Measurements from ENCODE around the gene CHCT1.
A peak's percentile ranks its signal among the peaks of the same experiment; 100 is the strongest.
"Not testable (repeated sequence)": the region's sequence is repeated elsewhere in the genome, so short reads cannot be mapped to it uniquely, and the experiment has no call there.

The CHCT1 gene

DNA sequence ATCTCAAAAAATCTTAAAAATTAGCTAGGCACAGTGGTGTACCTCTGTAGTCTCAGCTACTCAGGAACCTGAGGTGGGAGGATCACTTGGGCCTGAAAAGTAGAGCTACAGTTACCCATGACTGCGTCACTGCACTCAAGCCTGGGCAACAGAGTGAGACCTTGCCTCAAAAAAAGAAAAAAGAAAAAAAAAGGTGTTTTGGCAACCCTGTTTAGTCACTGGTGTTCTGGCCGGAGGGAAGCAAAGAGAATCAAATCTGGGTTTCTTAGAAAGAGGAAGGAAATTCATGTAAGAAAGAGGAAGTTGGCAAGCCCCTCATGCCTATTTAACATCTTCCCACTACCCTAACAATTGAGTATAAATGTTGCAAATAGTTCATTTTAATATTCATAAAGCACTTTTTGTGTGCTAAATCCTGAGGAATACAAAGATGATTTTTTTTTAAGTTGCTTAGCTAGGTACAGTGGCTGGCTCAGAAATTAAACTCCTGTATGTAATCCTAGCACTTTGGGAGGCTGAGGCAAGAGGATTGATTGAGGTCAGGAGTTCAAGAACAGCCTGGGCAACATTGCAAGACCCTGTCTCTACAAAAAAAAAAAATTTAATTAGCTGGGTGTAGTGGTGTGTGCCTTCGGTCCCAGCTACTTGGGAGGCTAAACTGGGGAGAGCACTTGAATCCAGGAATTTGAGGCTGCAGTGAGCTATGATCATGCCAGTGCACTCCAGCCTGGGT, 23.9 kb upstream of the CHCT1 start:
- no peak for DNase-seq (ENCODE audit: low spot score)

DNA sequence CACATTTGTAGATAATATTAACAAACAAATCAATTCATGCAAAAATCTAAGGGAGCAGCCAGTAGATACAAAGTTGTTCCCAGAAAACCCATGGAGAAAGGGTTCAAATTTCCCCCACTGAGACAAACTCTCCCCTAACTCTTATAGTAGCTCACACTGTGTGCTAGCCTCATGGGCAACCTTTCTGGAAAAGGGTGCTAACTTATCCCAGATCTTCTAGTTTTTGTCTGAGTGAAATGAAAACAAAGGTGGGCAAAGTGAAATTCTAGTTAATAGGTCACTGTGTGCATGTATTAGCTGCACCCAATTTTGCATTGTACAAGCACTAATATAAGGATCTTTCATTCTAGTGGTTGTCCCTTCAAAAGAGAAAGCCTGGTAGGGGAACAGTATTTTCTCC, 20.5 kb upstream of the CHCT1 start:
- DNase-seq (ENCODE audit: low spot score) = no peak

DNA sequence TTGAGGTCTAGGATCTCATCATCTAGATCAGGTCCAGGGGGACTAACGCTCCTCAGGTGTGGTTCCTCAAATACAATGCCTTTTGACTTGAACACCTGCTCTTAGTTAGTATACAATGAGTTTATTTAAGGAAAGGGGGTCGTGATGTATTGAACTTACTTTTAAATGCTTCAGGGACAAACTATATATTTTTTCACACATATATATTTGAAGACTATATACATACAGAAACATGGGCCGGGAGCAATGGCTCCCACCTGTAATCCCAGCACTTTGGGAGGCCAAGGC, 18.8 kb upstream of the CHCT1 start:
- DNase-seq (ENCODE audit: low spot score) = no peak

DNA sequence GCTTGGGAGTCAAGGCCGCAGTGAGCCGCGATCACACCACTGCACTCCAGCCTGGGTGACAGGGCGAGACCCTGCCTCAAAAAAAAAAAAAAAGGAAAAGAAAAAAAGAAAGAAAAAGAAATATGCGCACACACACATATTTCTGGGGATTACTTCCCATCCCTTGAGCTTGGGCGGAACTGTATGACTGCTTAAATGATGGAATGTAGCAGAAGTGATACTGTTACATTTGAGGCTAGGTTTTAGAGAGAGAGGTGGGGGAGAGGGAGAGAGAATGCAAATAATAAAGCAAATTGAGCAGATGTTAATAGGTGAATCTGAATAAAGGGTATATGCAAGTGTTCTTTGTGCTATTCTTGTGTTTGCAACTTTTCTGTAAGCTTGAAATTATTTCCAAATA, 18.3 kb upstream of the CHCT1 start:
- DNase-seq (ENCODE audit: low spot score) = no peak

DNA sequence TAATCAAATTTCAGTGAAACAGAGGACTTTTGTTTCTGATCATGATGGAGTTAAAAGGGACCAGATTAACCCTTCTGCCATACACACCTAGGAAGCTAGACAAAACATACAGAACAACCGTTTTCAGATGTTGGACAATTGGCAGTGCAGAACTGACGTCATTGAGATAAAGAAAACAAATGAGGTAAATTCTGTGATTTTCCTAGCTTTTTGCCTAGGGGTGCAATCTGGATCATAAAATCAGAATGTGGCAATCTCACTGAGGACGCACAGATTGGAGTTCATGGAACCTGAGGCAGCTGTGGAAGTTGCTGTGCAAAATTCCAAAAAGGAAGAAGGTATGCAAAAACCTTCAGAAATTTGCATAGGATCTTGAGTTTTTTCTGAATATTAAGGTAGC, 15.4 kb upstream of the CHCT1 start:
- DNase-seq (ENCODE audit: low spot score) = no peak

DNA sequence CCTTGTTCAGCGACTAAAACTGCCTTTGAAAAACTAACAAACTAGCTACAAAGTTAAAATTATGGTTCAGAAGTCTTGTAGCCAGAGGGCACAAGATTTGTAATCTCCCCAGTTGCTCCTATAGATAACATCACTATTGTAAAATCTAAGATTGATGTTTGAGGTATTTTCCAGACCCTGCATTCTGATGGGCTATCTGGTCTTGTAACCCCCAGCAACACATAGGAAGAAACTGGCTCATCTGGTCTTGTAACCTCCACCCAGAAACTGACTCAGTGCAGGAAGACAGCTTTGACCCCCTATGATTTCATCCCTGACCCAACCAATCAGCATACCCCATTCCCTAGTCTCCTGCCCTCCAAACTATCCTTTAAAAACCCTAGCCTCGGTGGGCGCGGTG, 12.3 kb upstream of the CHCT1 start:
- DNase-seq (ENCODE audit: low spot score) = no peak

DNA sequence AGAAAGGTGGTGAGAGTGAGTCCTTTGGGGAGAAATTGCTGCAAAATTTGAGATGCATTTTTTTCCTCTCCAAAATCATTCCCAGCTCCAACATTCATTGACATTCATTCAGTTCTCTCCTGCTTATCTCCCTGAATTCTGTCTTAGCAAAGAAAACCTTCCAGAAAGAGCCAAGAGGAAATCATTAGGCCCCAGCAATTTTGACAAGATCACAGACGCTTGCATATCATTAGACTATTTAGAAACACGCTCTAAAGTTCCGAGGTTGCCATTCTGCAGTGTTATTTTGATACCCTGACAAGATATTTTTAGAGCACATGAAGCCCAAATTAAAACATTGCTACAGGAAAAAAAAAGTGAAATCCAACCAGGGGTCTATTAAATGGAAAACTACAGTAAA, 9.6 kb upstream of the CHCT1 start:
- DNase-seq (ENCODE audit: low spot score) = no peak

DNA sequence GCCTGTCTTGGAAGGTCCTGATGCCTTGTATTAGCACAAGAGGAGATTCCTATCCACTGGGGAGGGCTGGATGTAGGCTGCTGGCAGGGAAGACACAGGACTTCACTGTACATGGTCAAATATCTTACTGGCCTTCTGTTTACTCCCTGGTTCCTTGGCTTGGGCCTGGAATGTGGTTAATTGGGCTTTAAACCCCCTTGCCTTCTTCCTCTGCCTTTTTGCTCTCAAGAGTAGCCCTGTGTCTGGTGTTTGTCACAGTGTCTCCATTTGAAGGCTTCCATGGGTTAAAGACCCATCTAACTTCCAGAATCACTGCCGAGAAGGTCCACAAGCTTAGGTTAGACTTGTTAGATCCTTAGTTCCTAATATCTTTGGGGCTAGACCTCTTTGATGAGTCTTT, 7.1 kb upstream of the CHCT1 start:
- no peak for DNase-seq (ENCODE audit: low spot score)

DNA sequence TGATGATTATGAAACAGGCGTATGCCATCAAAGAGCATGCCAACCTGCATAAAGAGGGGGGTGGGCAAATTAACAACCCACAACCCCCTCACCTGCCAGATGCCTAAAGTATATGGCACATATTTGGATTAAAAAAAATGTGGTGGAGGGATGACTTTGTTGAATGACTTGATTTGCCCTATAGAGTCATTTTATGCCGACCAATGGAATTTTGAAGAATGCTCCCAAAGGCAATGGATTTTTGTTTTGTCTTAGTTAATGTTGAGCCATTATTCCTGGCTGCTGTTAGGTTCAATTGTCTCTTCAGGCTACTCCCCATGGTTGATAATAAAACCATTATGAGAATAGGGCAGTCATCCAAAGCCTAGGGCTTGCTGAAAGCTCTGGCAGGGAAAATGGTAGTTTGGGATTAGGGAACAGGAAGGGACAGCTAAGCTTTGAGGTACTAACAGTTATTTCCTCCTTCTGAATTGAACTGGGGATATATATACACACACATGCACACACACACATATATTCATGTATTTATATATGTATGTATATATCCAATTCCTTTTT, 5.8 kb upstream of the CHCT1 start:
- DNase-seq (ENCODE audit: low spot score) = peak; percentile 29

DNA sequence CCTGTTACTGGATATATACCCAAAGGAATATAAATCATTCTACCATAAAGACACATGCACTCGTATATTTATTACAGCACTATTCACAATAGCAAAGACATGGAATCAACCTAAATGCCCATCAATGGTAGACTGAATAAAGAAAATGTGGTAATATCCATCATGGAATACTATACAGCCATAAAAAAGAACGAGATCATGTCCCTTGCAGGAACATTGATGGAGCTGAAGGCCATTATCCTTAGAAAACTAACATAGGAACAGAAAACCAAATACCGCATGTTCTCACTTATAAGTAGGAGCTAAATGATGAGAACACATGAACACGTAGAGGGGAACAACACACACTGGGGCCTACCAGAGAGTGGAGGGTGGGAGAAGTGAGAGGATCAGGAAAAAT, 3.3 kb upstream of the CHCT1 start:
- not testable (repeated sequence) for DNase-seq (ENCODE audit: low spot score)

DNA sequence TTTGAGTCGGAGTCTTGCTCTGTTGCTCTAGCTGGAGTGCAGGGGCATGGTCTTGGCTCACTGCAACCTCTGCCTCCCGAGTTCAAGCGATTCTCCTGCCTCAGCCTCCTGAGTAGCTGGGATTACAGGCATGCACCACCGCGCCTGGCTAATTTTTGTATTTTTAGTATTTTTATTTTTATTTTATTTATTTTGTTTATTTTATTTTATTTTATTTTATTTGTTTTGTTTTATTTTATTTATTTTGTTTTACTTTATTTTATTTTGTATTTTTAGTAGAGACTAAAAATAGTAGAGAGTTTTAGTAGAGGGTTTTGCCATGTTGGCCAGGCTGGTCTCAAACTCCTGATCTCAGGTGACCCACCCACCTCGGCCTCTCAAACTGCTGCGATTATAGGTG, 2.4 kb upstream of the CHCT1 start:
- DNase-seq (ENCODE audit: low spot score) = not testable (repeated sequence)

DNA sequence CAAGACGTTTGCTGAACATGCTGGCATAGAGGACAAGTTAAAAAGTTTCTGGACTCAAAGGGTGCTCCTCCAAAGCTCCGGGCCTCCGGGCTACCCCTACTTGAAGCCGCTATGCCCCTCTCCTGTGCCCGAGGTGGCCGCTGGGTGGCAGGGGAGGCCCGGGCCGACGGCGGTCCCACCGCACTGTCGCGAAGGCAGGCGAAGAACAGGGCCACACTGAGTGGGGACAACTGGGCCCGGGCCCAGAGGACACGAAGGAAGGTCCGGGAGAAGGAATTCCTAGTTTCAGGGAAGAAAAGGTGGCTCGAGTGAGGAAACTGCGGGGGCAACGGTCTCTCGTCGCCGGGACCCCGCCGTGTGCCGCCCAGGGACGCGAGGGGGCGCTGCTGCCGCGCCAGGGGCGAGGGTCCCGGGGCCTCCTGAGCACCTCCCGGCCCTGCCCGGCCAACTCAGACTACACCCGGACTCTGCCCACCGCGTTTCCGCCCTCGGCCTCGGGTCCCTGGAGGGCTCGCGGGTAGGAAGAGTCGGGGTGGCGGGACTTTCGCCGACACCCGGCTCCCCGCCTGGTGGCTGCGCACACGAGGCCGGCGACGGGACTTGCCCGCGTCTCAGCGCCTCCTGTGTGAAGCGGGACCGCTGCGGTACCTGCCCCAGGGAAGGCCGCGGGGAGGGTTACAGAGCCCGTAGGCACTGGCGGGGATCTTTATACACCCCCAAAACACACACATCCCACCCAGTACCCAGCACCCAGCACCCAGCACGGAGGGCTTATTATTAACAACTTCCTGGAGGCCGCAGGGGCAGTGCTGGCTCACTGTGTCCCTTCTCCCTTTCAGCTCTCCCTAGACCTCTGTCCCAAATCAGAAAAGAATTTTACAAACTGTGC, 772 bp upstream of the CHCT1 start:
- DNase-seq (ENCODE audit: low spot score) = peak; percentile 91

DNA sequence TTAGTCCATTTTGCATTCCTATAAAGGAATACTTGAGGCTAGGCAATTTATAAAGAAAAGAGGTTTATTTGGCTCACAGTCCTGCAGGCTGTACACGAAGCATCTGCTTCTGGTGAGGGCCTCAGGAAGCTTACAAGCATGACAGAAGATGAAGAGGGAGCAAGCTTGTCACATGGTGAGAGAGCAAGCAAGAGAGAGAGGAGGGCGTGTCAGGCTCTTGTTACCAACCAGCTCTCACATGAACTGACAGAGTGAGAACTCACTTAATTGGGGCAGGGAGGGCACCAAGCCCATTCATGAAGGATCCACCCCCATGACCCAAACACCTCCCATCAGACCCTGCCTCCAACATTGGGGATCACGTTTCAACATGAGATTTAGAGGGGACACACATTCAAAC, 1.6 kb downstream of the CHCT1 start:
- no peak for DNase-seq (ENCODE audit: low spot score)

DNA sequence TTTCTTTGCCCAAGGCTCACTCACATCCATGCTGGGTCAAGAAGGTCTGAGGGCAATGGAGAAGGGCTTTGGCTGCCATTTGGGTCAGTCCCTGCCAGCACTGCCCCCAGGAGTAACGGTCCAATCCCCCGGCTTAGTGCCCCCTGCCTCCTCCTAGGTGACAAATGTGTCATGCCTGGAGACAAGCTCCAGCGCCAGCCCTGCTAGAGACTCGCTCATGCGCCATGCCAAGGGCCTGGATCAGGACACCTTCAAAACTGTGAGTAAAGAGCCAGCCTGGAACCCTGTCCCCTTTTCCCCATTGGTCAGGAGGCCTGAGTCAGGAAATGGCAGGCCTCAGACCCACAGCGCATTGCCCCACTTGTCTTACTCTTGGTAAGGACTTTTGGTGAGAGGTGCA, 3.3 kb downstream of the CHCT1 start:
- DNase-seq (ENCODE audit: low spot score) = no peak

DNA sequence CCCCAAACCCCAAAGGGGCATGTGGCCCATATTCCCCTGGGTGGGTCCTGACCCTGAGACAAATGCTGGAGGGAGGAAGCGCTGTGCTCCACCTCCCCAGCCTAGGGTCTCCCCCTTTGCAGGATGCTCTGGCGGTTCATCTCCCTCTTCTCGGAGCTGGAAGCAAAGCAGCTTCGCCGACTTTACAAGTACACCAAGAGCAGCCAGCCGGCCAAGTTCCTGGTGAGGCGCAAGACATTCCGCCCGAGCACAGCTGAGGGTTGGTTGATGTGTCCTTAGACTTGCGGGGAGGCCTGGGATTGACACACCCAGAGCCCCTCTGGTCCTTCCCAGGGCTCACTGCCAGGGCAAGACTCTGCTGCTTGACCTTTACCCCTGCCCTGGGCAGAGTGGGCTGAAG, 4.3 kb downstream of the CHCT1 start:
- DNase-seq (ENCODE audit: low spot score) = no peak

DNA sequence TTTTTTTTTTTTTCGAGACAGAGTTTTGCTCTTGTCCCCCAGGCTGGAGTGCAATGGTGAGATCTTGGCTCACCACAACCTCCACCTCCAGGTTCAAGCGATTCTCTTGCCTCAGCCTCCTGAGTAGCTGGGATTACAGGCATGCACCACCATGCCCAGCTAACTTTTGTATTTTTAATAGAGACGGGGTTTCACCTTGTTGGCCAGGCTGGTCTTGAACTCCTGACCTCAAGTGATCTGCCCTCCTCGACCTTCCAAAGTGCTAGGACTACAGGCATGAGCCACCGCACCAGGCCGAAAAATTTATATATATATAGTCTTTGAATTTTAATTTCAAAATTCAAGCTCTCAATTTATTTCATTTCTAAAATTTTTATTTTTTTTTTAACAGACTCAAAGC, 6.2 kb downstream of the CHCT1 start:
- DNase-seq (ENCODE audit: low spot score) = not testable (repeated sequence)

DNA sequence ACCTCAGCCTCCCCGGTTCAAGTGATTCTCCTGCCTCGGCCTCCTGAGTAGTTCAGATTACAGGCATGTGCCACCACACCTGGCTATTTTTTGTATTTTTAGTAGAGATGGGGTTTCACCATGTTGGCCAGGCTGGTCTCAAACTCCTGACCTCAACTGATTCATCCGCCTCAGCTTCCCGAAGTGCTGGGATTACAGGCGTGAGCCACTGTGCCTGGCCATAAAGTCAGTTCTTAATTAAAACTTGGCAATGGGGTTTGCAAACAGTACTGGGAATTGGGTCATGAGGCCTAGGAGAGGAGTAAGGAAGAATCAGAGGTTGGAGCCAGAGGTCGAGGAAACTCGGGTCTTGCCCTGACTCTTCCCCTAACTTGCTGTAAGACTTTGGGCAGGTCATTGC, 8.3 kb downstream of the CHCT1 start:
- DNase-seq (ENCODE audit: low spot score) = not testable (repeated sequence)

DNA sequence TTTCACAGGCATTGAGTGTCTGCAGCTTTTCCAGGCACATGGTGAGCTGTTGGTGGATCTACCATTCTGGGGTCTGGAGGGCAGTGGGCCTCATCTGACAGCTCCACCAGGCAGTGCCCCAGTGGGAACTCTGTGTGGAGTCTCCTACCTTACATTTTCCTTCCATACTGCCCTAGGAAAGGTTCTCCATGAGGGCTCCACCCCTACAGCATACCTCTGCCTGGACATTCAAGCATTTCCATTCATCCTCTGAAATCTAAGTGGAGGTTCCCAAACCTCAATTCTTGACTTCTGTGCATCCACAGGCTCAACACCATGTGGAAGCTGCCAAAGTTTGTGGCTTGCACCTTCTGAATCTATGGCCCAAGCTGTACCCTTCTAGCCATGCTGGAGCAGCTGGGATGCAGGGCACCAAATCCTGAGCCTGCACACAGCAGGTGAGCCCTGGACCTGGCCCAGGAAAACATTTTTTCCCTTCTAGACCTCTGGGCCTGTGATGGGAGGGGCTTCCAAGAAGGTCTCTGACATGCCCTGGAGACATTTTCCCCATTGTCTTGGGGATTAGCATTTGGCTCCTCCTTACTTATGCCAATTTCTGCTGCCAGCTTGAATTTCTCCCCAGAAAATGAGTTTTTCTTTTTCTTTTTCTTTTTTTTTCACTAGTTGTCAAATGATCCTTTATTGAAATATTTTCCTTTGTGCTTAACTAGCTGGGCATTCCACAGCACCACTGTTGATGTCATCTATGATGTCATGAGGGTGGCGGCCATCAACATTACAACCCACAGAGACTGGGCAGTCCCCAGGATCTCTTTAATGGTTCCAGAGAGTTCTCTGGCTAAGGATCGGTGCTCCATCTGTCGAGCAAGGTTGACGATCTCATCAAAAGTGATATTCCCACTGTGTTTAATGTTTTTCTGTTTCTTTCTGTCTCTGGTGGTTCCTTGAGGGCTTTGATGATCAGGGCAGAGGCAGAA, 11.0 kb downstream of the CHCT1 start:
- DNase-seq (ENCODE audit: low spot score) = not testable (repeated sequence)

DNA sequence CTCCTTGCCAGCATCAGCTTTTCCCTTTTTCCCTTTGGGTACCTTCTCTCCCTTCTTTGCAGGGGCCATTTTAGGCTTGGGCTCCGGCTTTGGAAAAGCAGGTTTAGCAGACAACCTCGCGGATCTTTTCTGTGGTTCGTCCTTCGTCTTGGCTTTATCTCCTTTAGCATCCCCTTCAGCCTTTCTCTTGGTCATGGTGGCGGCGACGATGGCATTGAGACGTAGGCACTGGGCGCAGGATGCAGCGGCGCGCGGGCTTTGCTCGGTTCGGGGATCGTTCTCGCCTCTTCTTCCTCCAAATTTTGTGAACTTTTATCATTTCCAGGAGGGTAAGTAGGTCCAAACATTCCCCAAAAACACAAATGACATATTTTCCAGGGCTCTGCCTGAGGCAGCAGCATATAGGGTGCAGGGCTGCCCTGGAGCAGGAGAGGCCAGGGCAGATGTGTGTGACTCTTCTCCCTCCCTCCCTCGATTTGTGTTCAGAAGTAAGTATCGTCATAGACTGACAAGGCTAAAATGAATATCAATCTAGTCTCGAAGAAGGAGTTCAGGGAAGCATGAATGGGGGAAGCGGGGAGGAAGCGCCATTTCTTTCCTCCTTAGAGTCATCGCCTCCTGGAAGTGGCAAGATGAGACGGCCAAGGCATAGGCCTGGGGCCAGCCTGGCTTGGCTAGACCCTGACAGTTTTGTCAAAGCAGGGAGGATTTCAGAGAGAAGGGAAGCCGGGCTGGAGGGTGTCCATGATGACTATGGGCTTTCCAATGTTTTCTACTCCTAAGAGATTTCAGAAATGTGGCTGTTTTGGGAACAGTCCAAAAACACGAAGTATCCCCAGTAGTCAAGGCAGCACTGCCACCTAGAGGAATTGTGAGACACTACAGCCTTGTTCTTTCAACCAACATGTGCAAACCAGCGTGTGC, 13.2 kb downstream of the CHCT1 start:
- peak; percentile 90 for DNase-seq (ENCODE audit: low spot score)

DNA sequence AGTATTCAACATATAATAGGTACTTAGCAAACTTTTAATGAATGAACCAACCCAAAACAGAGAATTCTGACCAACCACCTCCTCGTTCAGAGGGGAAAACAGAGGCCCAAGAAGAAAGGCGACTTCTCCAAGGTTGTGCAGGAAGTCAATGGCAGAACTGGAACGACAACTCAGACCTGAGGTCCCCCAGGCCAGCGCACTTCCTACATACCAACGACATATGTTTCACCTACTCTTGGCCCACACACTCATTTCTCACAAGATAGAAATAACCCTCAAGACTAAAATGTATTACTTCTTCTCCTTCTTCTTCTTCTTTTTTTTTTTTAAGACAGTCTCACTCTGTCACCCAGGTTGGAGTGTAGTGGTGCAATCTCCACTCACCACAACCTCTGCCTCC, 14.4 kb downstream of the CHCT1 start:
- DNase-seq (ENCODE audit: low spot score) = no peak

DNA sequence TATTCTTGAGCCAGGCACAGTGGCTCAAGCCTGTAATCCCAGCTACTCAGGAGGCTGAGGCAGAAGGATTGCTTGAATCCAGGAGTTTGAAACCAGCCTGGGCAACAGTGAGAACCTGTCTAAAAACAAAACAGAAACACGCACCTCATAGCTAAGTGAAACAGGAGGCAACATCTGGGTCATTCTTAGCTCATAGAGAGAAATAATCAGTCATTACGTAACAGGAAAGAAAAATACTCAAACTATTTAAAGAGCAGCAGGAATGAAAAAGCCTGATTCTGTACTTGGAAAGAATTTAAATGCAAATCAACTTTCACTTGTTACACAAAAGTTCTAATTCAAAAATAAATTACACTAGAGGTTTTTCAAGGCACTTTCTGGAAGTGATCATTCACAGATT, 17.2 kb downstream of the CHCT1 start:
- DNase-seq (ENCODE audit: low spot score) = peak; percentile 48
